ENCODE results near the gene SNRNP25.
"Not testable (repeated sequence)": the region's sequence is repeated elsewhere in the genome, so short reads cannot be mapped to it uniquely, and the experiment has no call there.

The SNRNP25 gene

GRCh38 chr16:53346-54236, at the start of gene SNRNP25, which contains the start of gene POLR3K:
SNRNP25 (plus strand) TSS chr16:53828; CDS start chr16:54017, 189 bp downstream.
POLR3K (minus strand) TSS chr16:53608; CDS start chr16:53586, 22 bp downstream.
- FAIRE-seq: peak; percentile 85

- FAIRE-seq: no peak
Measured at GRCh38 chr16:9903-10665, 43.5 kb upstream of the SNRNP25 start.

GRCh38 chr16:10772-11171, 42.9 kb upstream of the SNRNP25 start:
- FAIRE-seq: not testable (repeated sequence)

GRCh38 chr16:17062-17765, 36.4 kb upstream of the SNRNP25 start:
- FAIRE-seq: not testable (repeated sequence)

- FAIRE-seq: not testable (repeated sequence)
Measured at GRCh38 chr16:20886-21285, 32.7 kb upstream of the SNRNP25 start.

GRCh38 chr16:24151-24550, 29.5 kb upstream of the SNRNP25 start:
- not testable (repeated sequence) for FAIRE-seq

- FAIRE-seq: not testable (repeated sequence)
Measured at GRCh38 chr16:25926-26348, 27.7 kb upstream of the SNRNP25 start.

- FAIRE-seq: not testable (repeated sequence)
Measured at GRCh38 chr16:30627-31026, 23.0 kb upstream of the SNRNP25 start.

GRCh38 chr16:33154-33876, 20.3 kb upstream of the SNRNP25 start:
- not testable (repeated sequence) for FAIRE-seq

- no peak for FAIRE-seq
Measured at GRCh38 chr16:33877-34647, 19.6 kb upstream of the SNRNP25 start.

GRCh38 chr16:34648-34987, 19.0 kb upstream of the SNRNP25 start:
- no peak for FAIRE-seq

GRCh38 chr16:35011-35677, 18.5 kb upstream of the SNRNP25 start:
- no peak for FAIRE-seq

- no peak for FAIRE-seq
Measured at GRCh38 chr16:35678-36305, 17.8 kb upstream of the SNRNP25 start.

GRCh38 chr16:36336-36984, 17.2 kb upstream of the SNRNP25 start:
- FAIRE-seq: no peak

GRCh38 chr16:37511-37910, 16.1 kb upstream of the SNRNP25 start:
- no peak for FAIRE-seq

GRCh38 chr16:38206-38605, 15.4 kb upstream of the SNRNP25 start:
- FAIRE-seq: not testable (repeated sequence)

GRCh38 chr16:38941-39892, 14.4 kb upstream of the SNRNP25 start:
- FAIRE-seq: no peak

GRCh38 chr16:41439-42068, 12.1 kb upstream of the SNRNP25 start:
- FAIRE-seq: no peak
